ENCODE measurements around the gene PLPP2.

Gene PLPP2

GRCh38 chr19:335072-335471 is 43.9 kb upstream of the PLPP2 start:
- TF ChIP-seq CTCF (IDR thresholded peaks at IDR 0.05; ENCODE audit: low read depth, low read length): no peak
- no peak overlapping the region for H3K4me3 ChIP-seq (replicated peaks in 1 of 2; ENCODE audit: low read depth in 2 of 2, low read length in 2 of 2)
- no peak for DNase-seq (ENCODE audit: low read depth in 2 of 2)

- TF ChIP-seq CTCF (IDR thresholded peaks at IDR 0.05; ENCODE audit: low read depth, low read length): no peak
- no peak overlapping the region for H3K4me3 ChIP-seq (replicated peaks in 1 of 2; ENCODE audit: low read depth in 2 of 2, low read length in 2 of 2)
- no peak for DNase-seq (ENCODE audit: low read depth in 2 of 2)
Measured at GRCh38 chr19:334296-335071, 43.3 kb upstream of the PLPP2 start.

- DNase-seq (ENCODE audit: low read depth in 2 of 2): no peak
- no peak overlapping the region for H3K4me3 ChIP-seq (replicated peaks in 1 of 2; ENCODE audit: low read depth in 2 of 2, low read length in 2 of 2)
- no peak for TF ChIP-seq CTCF (IDR thresholded peaks at IDR 0.05; ENCODE audit: low read depth, low read length)
Measured at GRCh38 chr19:330503-330902, 39.3 kb upstream of the PLPP2 start.

- DNase-seq (ENCODE audit: low read depth in 2 of 2): no peak
- no peak for TF ChIP-seq CTCF (IDR thresholded peaks at IDR 0.05; ENCODE audit: low read depth, low read length)
Measured at GRCh38 chr19:329876-330275, 38.7 kb upstream of the PLPP2 start.

GRCh38 chr19:328025-328505 is 36.9 kb upstream of the PLPP2 start:
- TF ChIP-seq CTCF (IDR thresholded peaks at IDR 0.05; ENCODE audit: low read depth, low read length): no peak
- peak in 1 of 2 donors; percentile 9 for DNase-seq (ENCODE audit: low read depth in 2 of 2)
- no peak overlapping the region for H3K4me3 ChIP-seq (replicated peaks in 1 of 2; ENCODE audit: low read depth in 2 of 2, low read length in 2 of 2)

More at GRCh38 chr19:329876-330275, 38.7 kb upstream of the PLPP2 start:
- H3K4me3 ChIP-seq (replicated peaks in 1 of 2; ENCODE audit: low read depth in 2 of 2, low read length in 2 of 2): no peak overlapping the region

GRCh38 chr19:327291-328024 is 36.3 kb upstream of the PLPP2 start:
- no peak for DNase-seq (ENCODE audit: low read depth in 2 of 2)
- no peak for TF ChIP-seq CTCF (IDR thresholded peaks at IDR 0.05; ENCODE audit: low read depth, low read length)
- no peak overlapping the region for H3K4me3 ChIP-seq (replicated peaks in 1 of 2; ENCODE audit: low read depth in 2 of 2, low read length in 2 of 2)

All from cardiac fibroblast (primary cell).